Hematopoietic multipotent progenitor cell treated with erythropoietin and hydrocortisone succinate and interleukin-3 and kit ligand, for 15 days (in vitro differentiated cells): ENCODE results near the gene COX5B.
"Not testable (repeated sequence)": the region's sequence is repeated elsewhere in the genome, so short reads cannot be mapped to it uniquely, and the experiment has no call there.

Experiments used
- DNase-seq: peaks from one replicate; pipeline ENCODE4 v3.0.0-alpha.2; 2015; ENCODE audit warnings: low spot score

The COX5B gene

DNA sequence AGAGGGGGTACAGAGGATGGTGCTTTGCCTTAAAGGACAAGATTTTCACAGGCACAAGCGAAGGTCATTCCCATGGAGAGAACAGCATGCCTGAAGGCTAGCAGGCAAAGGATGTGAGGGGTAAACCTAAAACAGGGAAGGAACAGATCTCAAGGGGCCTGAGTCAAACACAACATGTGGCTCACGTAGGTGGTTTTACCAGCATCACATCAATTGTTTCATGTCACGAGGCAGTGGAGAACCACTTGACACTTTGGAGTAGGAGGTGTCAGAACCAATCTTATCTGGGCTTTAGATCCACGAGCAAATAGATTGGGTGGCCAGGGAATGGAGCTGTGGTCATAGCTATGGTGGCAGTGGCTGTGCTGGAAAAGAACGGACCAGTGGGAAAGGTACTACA, 8.4 kb downstream of the COX5B start:
- DNase-seq: no peak

- DNase-seq: no peak
Measured at GRCh38 chr2:97654791-97655190, 8.9 kb downstream of the COX5B start.

- DNase-seq: no peak
Measured at GRCh38 chr2:97656129-97656755, 10.4 kb downstream of the COX5B start.

DNA sequence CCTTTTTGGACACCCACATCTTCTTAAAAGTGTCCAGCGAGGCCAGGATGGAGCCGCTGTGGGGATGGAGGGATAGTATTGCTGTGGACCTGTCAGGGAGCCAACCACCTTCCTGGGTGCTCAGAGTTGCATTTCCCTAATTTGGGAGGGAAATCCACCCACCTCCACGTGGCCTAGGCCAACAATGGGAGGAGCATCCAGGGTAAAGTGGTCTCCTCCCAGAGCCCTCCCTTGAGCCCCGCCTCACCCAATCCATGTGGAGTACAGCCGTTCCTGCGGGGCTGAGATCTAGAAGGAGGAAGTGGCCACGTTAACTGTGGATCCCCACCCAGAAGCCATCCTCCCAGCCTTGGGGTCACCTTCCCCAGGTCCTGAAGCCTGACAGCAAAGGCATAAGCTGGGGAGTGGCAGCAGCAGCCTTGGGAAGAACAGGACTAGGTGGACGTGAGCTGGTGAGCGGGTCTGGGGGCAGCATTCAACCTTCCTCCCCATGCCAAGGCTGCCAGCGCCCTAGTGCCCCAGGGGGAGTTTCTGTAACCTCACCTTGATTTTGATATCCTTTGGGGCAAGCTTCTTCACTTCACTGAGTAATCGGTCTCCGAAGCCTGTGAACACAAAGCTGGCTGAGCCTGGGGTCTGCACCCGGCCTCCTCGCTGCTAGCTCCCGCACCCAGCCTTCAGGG, 11.2 kb downstream of the COX5B start:
- no peak for DNase-seq

DNA sequence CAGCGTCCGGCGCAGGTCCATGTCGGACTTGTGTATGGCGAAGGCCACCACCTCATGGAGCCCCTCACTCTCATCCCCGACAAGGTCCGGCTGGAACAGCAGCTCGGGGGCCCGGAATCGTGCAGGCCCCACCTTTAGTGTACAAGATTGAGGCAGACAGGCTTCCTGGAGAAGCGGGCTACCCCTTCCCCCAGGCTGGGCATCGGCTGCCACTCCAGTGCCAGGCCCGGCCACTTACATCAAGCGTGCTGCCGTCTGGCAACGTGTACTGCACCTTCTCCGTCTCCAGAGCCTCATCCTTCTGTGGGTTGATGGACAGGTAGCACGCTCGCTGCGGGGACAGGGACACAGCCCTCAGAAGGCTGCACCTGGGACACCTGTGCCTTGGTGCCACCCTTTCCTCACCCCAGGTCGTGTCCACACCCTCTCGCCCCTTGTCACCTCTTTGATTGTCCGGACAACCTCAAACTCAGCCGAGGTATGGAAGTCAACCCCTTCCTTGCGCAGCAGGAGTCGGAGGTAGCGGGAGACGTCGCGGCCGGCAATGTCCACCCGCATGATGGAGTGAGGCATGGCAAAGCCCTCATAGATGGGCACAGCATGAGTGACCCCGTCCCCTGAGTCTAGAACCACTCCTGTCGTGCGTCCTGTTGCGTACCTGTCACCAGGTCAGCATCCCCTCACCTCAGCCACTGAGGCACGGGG, 12.3 kb downstream of the COX5B start:
- no peak for DNase-seq

DNA sequence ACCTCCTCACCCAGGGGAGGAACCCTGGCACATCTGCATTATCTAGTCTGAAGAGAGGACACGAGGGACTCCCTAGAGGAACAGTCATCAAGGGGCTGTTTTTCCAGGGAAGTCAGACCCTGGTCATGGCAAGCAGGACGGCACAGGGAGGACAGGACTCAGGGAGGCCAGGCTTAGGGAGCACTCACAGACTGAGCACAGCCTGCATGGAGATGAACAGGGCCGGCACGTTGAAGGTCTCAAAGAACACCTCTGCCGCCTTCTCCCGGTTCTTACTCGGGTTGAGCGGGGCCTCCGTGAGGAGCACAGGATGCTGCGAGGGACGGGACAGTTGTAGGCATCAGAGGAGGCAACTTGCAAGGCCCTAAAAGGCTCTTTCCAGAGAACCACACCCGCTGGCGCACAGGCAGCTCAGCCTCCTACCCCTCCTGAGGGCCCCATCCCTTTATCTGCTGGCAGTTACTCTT, 12.9 kb downstream of the COX5B start:
- DNase-seq: no peak

- no peak for DNase-seq
Measured at GRCh38 chr2:97659256-97660043, 13.6 kb downstream of the COX5B start.

DNA sequence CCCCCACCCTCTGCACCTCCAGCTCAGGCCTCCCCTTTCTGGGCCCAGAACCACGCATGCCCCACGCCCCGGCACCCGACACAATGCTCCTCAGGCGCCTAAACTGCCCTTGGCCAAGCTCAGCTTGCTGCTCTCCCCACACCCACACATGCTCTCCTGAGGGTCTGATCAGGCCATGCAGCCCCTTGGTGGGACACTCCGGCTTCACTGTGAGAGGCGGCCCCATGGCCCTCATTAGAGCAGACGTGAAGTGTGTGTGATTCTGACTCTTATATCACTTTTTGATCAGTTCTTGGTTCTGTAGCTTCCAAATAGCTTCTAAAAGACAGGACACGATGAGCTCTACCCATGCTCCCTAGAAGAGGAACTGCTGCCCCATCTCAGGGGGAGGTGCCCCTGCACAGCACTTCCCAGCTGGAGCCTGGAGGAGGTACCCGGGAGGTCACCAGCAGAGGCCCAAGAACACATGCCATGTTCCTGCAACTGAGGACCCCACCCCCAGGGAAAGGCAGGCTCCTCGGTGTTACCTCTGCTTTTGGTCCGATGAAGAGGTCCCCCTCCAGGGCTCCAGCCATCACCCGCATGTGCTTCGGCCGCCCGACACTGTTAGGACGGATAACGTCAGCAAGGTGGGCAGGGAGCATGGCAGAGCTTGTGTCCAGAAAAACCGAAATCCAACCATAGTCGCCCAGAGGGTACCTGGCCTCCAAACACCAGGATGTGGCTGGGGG, 14.3 kb downstream of the COX5B start:
- DNase-seq: no peak

- no peak for DNase-seq
Measured at GRCh38 chr2:97660775-97661389, 15.0 kb downstream of the COX5B start.

GRCh38 chr2:97661927-97662326, 16.1 kb downstream of the COX5B start:
- DNase-seq: no peak

GRCh38 chr2:97662386-97662894, 16.6 kb downstream of the COX5B start:
- DNase-seq: no peak

GRCh38 chr2:97662895-97663625, 17.2 kb downstream of the COX5B start:
- DNase-seq: peak; percentile 48

GRCh38 chr2:97663626-97663961, 17.7 kb downstream of the COX5B start:
- no peak for DNase-seq

GRCh38 chr2:97663962-97664635, 18.2 kb downstream of the COX5B start, which contains the start of gene ACTR1B:
TSS of gene ACTR1B (minus strand) at chr2:97664044. CDS start at chr2:97663890, 154 bp downstream.
- peak; percentile 98 for DNase-seq

GRCh38 chr2:97664636-97664970, 18.7 kb downstream of the COX5B start:
- DNase-seq: no peak

DNA sequence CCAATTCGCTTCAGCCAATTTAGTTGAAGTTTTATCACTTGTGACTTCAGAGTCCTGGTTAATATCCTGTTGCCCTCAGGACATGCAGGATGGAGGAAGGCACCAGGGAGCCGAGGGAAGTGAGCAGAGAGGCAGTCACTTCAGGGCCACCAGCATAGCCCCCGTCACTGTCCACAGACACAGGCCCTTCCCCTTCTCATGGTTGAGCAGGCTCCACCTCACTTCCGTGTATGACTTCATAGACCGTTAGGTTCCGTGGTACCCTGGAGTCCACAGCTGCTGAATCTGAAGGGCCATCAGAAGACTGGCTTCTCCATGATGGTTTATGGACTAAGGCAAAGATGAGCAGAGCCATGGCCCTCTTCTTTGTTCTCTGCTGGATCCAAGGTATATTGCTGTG, 23.6 kb downstream of the COX5B start, which contains the start of gene C2orf92:
TSS of gene C2orf92 (plus strand) at position 266 of the 400 bp plus-strand sequence. CDS start at position 342, 76 bp downstream.
- no peak for DNase-seq

DNA sequence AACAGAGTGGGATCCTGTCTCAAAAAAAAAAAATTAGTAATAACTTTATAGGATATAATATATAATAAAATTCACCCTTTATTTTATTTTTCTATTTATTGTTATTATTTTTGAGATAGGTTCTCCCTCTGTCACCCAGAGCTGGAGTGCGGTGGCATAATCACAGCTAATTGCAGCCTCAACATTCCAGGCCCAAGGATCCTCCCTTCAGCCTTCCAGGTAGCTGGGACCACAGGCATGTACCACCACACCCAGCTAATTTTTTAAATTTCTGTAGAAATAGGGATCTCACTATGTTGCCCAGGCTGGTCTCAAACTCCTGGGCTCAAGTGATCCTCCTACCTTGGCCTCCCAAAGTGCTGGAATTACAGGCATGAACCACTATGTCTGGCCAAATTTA, 24.6 kb downstream of the COX5B start:
- DNase-seq: no peak

DNA sequence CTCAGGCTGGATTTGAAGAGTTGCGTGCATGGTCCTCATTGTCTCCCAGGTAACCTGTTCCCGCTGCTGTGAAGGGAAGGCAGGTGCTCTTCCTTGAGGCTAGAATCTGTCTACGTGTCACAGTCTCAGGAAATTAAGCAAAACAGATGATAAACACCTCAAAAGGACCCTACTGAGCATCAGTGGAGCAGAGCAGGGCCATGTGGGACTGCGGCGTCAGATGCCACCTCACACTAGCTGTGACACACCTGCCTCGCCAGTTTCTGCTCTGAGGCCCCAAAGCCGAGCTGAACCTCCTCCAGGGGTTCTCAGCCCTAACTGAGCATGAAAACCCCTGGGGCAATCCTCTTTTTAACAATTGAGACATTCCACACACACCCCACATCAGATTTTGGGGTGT, 25.7 kb downstream of the COX5B start:
- DNase-seq: no peak

DNA sequence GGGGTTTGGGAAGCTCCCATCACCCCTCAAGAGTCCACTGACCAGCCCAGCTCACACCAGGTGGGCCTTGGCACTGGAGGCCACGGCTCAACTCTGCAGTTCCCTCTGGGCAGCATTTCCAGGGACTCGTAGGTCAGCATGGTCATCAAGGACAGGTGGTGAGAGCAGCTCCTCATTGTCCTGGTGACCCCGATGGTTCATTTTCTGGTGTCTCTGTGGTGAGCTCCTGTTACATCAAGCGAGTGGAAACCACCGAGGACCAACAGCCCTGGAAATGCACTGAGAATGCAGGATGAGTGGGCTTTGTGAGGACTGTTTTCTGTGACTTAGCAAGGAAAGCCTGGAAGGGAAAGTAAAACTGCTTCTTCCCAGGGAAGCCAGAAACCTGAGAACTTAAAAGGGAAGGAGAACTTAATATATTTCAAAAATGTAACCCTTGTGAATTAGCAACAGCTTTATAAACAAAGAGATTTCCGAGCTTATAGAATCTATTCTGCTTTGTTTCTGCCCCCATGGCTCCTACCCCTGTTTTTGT, 26.8 kb downstream of the COX5B start:
- not testable (repeated sequence) for DNase-seq
